Measurements from ENCODE around the gene PSMC2. TPM values are rescaled to one million over a fixed set of nuclear protein-coding genes. Genes with fewer than 3 reads are reported as not detected.

Gene PSMC2
- total and polyA plus RNA-seq, 8 donors, result 17.7 to 58.8 (median 35.7) TPM

DNA sequence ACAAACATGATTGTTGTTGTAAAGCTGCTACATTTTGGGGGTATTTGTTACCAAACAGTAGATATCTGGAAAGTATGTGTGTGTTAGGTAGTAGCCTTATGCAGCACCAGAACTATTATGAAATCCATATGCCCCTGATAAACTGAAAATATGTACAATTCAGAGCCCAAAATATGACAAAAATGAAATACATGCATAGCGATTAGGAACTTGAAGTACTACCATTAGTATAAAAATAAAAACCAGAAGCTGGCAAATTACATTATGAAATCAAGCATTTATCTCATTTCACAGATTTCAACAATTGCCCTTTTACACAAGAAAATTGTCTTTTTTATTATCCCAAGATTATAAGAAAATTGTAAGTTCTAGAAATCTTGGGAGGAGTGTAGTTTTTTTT, 64.7 kb downstream of the PSMC2 start:
- Histone ChIP-seq H3K4me3 (no peak overlapping the region), H3K36me3 (no peaks in the 10 kb centered on the region), H3K9me3 (no peaks in the 10 kb centered on the region), H3K4me1 (no peaks in the 10 kb centered on the region), H3K27ac (no peak overlapping the region), H3K27me3 (no peaks in the 10 kb centered on the region)
- WGBS, 2 donors, result 79 to 88% methylated on average over 1 of the region's 1 CpG
- no peak for TF ChIP-seq CTCF (IDR thresholded peaks at IDR 0.05)
- DNase-seq, result no peak
- intact Hi-C loops (cut with DNase I), result no loop called here
- ATAC-seq, result no peak
- no peak for FAIRE-seq

DNA sequence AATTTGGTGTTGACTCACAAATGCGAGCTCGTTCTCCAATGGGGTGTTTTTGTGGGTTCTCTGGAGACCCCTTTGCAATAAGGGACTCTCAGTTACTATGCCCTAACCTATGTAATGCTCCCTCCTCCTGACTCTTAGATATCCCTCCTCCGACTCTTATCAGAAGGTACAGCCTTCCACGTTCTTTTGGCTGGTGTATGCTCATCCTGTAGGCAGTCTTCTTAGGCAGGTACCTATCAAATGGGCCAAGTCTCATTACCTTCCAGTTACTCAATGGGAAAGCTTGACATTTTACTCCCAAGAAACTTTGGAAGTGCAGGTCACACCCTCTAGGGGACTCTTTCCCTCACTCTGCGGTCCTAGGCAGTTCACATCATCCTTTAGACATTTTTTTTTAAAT, 66.0 kb downstream of the PSMC2 start:
- no peaks in the 10 kb centered on the region for H3K4me1 ChIP-seq
- FAIRE-seq, result no peak
- no peaks in the 10 kb centered on the region for H3K9me3 ChIP-seq
- H3K27ac ChIP-seq, result no peak overlapping the region
- ATAC-seq, result no peak
- 69 to 84% methylated on average over 5 of the region's 5 CpGs for WGBS, 2 donors
- H3K36me3 ChIP-seq, result no peaks in the 10 kb centered on the region
- no peak for DNase-seq
- H3K27me3 ChIP-seq, result no peaks in the 10 kb centered on the region
- TF ChIP-seq CTCF (IDR thresholded peaks at IDR 0.05), result no peak
- no peak overlapping the region for H3K4me3 ChIP-seq
- intact Hi-C loops (cut with DNase I), result no loop called here

- intact Hi-C loops (cut with DNase I), result no loop called here
- H3K36me3 ChIP-seq, result no peaks in the 10 kb centered on the region
- H3K27ac ChIP-seq, result no peak overlapping the region
- FAIRE-seq (no peak), DNase-seq (no peak), ATAC-seq (no peak)
- H3K4me1 ChIP-seq, result no peaks in the 10 kb centered on the region
- TF ChIP-seq CTCF (IDR thresholded peaks at IDR 0.05), result no peak
- 91 to 94% methylated on average over 3 of the region's 3 CpGs for WGBS, 2 donors
- no peaks in the 10 kb centered on the region for H3K9me3 ChIP-seq
- H3K27me3 ChIP-seq, result no peaks in the 10 kb centered on the region
- H3K4me3 ChIP-seq, result no peak overlapping the region
Observed at GRCh38 chr7:103418241-103418640, 70.8 kb downstream of the PSMC2 start.

Other genes starting within 250 kb of the PSMC2 start
- 10 to 100 TPM in 1 of 6 donors, 1 to 10 TPM in 5; 4.6 to 12.4 (median 5.5) TPM for gene NAPEPLD, start 198.5 kb upstream of the PSMC2 start, total RNA-seq
- 1 to 10 TPM; 3.1 to 5.0 TPM for gene NAPEPLD, start 198.5 kb upstream of the PSMC2 start, polyA plus RNA-seq
- 10 to 100 TPM; 27.8 to 40.1 (median 30.9) TPM for gene PMPCB, start 50.2 kb upstream of the PSMC2 start, total RNA-seq
- gene PMPCB, start 50.2 kb upstream of the PSMC2 start, polyA plus RNA-seq, result 10 to 100 TPM; 20.8 to 44.7 TPM
- gene DNAJC2, start 2.9 kb upstream of the PSMC2 start, total RNA-seq, result 10 to 100 TPM in 4 of 6 donors, 1 to 10 TPM in 2; 8.1 to 12.8 (median 10.9) TPM
- 10 to 100 TPM; 16.1 to 24.4 TPM for gene DNAJC2, start 2.9 kb upstream of the PSMC2 start, polyA plus RNA-seq
- under 1 TPM in 4 of 6 donors, not detected in 2; 0.09 to 0.34 (median 0.17) TPM for gene SLC26A5, start 98.6 kb downstream of the PSMC2 start, total RNA-seq
- gene SLC26A5, start 98.6 kb downstream of the PSMC2 start, polyA plus RNA-seq, result under 1 TPM in 1 of 2 donors, not detected in 1; 0.19 TPM